Activated CD4-positive, alpha-beta T cell treated with anti-CD3 and anti-CD28 coated beads for 24 hours (primary cell): ENCODE measurements around the gene SRSF7.
"Not testable (repeated sequence)": the region's sequence is repeated elsewhere in the genome, so short reads cannot be mapped to it uniquely, and the experiment has no call there.

Source experiments
- DNase-seq, 2 donors: peaks; one replicate each; pipeline ENCODE4 v3.0.0-alpha.2; 2020; ENCODE audit warnings: low read depth in 2 of 2

The SRSF7 gene

GRCh38 chr2:38750891-38751595, at the start of gene SRSF7:
Gene SRSF7, minus strand, starts transcription at chr2:38751361. Its CDS starts 105 bp downstream, at chr2:38751256.
- peak; percentile 93 to 97 for DNase-seq

DNA sequence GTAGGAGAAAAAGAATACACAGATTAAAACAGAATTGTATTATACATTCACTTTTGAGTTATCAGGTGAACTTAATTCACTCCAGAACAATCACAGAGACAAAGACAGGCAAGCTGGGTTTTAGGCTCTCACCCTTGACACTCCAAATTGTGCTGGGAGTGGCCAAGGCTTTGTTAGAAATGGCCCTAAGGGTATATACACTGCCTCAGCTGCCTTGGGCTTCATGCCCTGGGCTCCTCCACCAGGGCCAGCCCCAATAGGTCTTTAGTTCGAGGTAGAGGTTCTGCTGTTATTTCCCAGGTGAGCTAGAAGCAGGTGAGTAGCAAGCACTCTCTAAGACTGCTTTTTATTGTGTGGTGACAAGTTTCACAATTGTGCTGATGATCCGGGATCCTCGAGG, 46.8 kb upstream of the SRSF7 start:
- DNase-seq = no peak

DNA sequence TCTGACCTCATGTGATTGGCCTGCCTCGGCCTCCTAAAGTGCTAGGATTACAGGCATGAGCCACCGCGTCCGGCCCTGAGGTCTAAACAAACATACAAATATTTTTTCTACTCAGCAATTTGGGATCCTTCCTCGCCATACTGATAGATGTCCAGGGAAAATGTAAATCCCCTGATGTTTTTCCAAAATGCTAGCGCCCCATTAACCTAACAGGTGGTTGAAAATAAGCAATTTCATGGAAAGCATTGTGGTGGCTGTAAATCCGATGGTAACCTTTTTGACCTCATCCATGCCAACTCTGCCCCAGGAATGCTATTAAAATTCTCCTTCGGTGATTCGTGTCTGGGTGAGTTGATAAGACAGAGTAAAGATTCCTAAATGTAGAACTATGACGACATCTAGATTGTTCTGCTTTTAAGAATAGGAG, 46.1 kb upstream of the SRSF7 start:
- no peak for DNase-seq

DNA sequence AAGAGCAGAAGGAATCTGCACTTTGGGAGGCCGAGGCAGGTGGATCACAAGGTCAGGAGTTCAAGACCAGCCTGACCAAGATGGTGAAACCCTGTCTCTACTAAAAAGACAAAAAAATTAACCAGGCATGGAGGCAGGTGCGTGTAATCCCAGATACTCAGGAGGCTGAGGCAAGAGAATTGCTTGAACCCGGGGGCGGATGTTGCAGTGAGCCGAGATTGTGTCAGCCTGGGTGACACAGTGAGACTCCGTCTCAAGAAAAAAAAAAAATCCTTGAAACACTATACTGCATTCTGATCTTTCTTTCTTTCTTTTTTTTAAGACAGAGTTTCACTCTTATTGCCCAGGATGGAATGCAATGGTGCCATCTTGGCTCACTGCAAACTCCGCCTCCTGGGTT, 43.9 kb upstream of the SRSF7 start:
- not testable (repeated sequence) for DNase-seq

DNA sequence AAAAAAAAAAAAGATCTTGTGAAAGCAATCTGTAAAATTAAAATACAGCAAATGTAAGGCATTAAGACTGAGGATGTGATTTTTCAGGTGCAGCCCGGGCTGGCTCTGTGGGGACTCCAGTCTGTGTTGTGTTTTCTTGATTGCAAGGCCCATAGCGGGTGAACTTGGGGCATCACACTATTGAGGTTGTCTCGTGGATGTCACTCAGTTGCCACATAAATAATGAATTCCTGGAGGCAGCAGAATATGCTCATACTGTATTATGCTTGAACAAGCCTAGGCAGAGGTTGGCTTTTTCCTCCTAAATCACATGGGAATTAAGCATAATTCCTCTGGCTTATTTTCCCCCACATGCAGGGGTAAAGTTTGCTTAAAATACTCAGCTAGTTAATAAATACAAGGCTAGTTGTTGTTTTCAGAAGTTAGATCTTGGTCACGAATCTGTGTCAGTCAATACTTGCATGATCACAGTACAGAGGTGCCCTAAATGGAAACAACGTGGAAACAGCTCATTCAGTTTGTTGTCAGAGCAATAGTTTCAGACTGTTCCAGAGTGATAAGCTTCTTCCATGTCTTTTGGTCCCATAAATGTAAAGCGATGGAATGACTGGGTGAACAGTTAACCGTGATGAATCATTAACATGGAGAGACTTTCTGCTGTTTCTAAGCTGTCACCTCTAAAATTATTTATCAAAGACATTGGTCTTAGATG, 43.2 kb upstream of the SRSF7 start:
- DNase-seq = no peak

GRCh38 chr2:38793511-38793910, 42.4 kb upstream of the SRSF7 start:
- DNase-seq = no peak

DNA sequence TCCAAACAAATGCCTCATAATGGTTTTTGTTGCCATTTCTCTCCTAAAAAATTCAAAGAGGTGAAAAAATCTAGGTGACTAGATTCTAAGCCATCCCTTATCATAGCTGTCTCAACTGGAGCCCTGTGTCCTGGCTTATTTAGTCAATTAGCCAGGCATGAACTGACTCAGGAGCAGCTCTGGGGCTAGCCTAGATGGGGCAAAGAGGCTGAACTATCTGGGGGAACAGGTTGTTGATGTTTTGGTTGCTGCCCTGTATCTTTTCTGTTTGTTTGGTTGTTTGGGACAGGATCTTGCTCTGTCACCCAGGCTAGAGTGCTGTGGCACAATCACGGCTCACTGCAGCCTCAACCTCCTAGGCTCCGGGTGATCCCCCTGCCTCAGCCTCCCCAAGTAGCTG, 41.6 kb upstream of the SRSF7 start:
- DNase-seq = no peak

GRCh38 chr2:38792321-38792720, 41.2 kb upstream of the SRSF7 start:
- not testable (repeated sequence) for DNase-seq

DNA sequence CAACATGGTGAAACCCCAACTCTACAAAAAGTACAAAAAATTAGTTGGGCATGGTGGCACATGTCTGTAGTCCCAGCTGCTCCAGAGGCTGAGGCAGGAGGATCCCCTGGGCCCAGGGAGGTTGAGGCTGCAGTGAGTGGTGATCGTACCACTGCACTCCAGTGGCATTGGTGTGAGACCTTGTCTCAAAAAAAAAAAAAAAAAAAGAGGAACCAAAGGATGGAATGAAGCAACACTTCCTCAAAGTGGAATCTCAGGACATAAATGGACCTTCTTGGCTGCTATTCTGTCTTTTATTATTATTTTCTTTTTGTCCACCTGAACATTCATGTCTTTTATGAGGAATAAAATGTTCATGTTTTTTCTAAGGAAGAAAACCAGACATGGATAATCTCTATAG, 40.6 kb upstream of the SRSF7 start:
- no peak for DNase-seq

DNA sequence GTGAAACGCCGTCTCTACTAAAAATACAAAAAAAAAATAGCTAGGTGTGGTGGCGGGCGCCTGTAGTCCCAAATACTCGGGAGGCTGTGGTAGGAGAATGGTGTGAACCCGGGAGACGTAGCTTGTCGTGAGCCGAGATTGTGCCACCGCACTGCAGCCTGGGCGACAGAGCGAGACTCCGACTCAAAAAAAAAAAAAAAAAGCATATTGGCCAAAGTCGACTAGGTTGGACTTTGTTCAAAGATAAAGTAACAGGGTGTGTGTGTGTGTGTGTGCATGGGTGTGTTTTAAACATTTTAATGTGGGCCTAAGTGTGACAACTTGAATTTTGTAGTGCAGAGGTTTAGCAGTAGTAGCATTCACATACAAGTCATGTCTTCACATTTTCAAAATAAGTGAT, 38.5 kb upstream of the SRSF7 start:
- DNase-seq = no peak

GRCh38 chr2:38788306-38788705, 37.1 kb upstream of the SRSF7 start:
- DNase-seq = no peak

DNA sequence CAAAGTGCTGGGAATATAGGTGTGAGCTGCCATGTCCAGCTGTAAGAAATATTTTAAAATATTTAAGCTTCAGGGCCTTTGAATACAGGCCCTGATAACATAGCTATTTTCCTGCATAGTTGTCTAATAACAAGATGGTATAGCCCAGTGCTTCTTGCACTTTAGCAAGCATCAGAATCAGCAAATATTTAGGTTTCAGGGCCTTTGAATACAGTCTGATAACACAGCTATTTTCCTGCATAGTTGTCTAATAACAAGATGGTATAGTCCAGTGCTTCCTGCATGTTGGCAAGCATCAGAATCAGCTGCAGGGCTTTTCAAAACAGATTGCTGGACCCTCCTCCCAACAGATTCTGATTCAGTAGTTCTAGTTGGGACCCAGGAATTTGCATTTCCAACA, 32.4 kb upstream of the SRSF7 start:
- DNase-seq = no peak

DNA sequence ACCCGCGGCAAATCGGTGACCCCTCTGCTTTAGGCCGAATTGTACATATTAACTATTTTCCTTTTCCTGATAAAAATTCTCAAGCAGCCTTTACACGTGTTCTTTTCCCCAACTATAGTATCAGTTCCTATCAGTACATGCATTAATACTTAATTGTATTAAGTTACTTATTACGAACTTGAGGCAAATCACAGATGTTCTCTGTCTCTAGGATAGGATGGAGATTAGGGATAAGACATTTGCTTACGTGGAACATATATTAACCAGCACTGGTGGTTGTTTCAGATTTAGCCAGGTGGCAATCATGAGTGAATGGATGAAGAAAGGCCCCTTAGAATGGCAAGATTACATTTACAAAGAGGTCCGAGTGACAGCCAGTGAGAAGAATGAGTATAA, 27.5 kb upstream of the SRSF7 start:
- DNase-seq = no peak

DNA sequence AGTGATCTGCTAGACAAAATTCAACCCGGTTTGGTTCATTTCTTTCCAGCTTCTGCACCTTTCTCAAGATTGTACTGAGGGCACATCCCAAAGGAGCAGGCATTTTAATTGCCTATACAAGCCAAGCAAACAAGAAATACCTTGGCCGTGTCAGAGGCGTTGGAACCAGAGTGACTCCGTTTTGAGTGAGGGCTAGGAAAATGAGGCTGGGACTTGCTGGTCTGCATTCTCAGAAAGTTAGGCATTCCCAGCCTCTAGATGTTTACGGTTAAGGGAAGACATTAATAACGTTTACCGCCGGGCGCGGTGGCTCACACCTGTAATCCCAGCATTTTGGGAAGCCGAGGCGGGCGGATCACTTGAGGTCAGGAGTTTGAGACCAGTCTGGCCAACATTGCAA, 25.4 kb upstream of the SRSF7 start:
- DNase-seq = no peak

DNA sequence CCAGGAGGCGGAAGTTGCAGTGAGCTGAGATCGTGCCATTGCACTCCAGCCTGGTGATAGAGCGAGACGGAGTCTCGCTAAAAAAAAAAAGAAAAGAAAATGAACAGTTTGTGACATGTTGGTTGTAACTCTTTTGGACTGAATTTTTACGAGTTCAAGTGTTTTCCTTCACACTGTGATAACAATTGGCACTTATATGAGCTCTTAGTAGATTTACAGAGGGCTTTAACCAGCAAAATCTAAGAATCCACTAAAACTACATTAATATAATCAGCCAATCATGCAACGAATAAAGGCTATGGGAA, 24.7 kb upstream of the SRSF7 start:
- no peak for DNase-seq

- DNase-seq = no peak
These were observed 24.1 kb upstream of the SRSF7 start for GRCh38 chr2:38775097-38775920.

- no peak for DNase-seq
These were observed 20.5 kb upstream of the SRSF7 start for GRCh38 chr2:38771632-38772031.

GRCh38 chr2:38765551-38765950, 14.4 kb upstream of the SRSF7 start:
- DNase-seq = no peak

GRCh38 chr2:38765149-38765548, 14.0 kb upstream of the SRSF7 start:
- no peak for DNase-seq

DNA sequence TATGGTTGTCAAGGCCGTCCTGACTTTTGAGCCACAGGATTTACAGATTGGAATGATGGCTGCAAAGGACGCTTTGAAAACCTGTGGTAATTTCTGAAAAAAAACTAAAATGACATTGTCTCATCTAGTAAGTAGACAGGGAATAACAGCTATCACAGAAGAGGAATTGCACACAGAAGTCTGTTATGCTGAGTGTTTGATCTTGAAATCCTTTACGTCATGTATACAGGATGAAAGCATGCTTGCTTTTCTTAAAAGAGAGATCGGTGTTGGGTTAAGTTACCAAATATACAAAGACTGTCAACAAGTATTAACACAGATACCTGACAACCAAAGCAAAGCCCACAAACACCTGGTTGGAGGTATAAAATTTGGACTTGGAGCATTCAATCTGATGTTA, 12.6 kb upstream of the SRSF7 start:
- DNase-seq = no peak

DNA sequence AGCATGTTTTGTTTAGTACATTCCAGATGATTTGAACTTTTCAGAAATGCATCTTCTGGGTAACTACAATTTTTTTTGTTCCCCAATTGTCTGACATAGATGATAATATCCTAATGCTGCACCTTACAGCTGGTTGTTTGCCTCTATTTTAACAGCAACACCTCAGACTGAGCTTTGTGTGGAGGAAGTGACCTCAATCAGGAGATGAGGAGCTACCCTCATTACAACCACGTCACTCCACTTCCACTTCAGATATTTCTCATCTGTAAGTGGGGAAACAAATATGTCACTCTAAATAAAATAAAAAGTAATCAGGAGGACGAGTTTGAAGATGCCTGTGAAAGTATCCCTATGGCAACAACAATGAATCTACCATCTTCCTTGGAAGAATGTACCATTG, 12.1 kb upstream of the SRSF7 start:
- DNase-seq = no peak

- DNase-seq = not testable (repeated sequence)
These were observed 4.7 kb upstream of the SRSF7 start for GRCh38 chr2:38755891-38756290.

GRCh38 chr2:38754506-38754905, 3.3 kb upstream of the SRSF7 start:
- DNase-seq = no peak
